PC-9 (cell line): ENCODE data around the gene PCDH15. TPM values are rescaled to one million over a fixed set of nuclear protein-coding genes. Genes with fewer than 3 reads are reported as not detected.

Source experiments
- BruUV-seq: library from RNA; stranded (reverse); fragments of 400-500 nt; replicated peaks from 2 replicates; lab custom pipeline; 2021; lab: Mats Ljungman, UMichigan
- CTCF ChIA-PET: fragments of 300-600 bp; sonication (Branson Sonifier 250); formaldehyde crosslinking; loops from one replicate; lab custom pipeline; 2022; ENCODE audit warnings: antibody characterized with exemption; lab: Charles Lee
- POLR2A ChIA-PET: fragments of 300-600 bp; sonication (Branson Sonifier 250); formaldehyde crosslinking; loops from one replicate; lab custom pipeline; 2022; ENCODE audit warnings: antibody characterized with exemption; ENCODE audit not compliant: unreplicated experiment; lab: Charles Lee
- DNase-seq, 2 experiments: peaks; one replicate each; pipeline versions ENCODE4 v3.0.0 to v3.0.0-alpha.2; 2015 to 2022; ENCODE audit warnings: mixed read lengths in 1 of 2
- H2AFZ ChIP-seq: fragments of 200-600 bp; sonication (generic); 2 replicates; pipeline ENCODE4 v1.8.1; 2017; ENCODE audit warnings: antibody characterized with exemption
- H3F3A ChIP-seq: fragments of 200-600 bp; sonication (generic); 2 replicates; pipeline ENCODE4 v1.8.1; 2017; ENCODE audit warnings: antibody characterized with exemption, mild to moderate bottlenecking, low read depth; ENCODE audit not compliant: insufficient read depth
- H3K27ac ChIP-seq: fragments of 200-600 bp; sonication (generic); 2 replicates; pipeline ENCODE4 v1.6.1; 2016; ENCODE audit warnings: mixed run types
- H3K27me3 ChIP-seq: fragments of 200-600 bp; sonication (generic); 2 replicates; pipeline ENCODE4 v1.6.1; 2016; ENCODE audit warnings: low read depth, mixed run types; ENCODE audit not compliant: insufficient read depth
- H3K36me3 ChIP-seq: fragments of 200-600 bp; sonication (generic); 2 replicates; pipeline ENCODE4 v1.6.1; 2016; ENCODE audit warnings: low read depth, mixed run types
- H3K4me1 ChIP-seq: fragments of 200-600 bp; sonication (generic); replicated peaks from 2 replicates; pipeline ENCODE4 v1.6.1; 2016; ENCODE audit warnings: mixed run types; ENCODE audit not compliant: insufficient read depth
- H3K4me2 ChIP-seq: fragments of 200-600 bp; sonication (generic); 2 replicates; pipeline ENCODE4 v1.6.1; 2017; ENCODE audit warnings: mixed run types
- H3K4me3 ChIP-seq: fragments of 200-600 bp; sonication (generic); 2 replicates; pipeline ENCODE4 v1.6.1; 2016; ENCODE audit warnings: mixed run types
- H3K79me2 ChIP-seq: fragments of 200-600 bp; sonication (generic); 2 replicates; pipeline ENCODE4 v1.6.1; 2017; ENCODE audit warnings: low read depth, mixed run types
- H3K9me2 ChIP-seq: fragments of 200-600 bp; sonication (generic); 2 replicates; pipeline ENCODE4 v1.8.1; 2017; ENCODE audit warnings: mild to moderate bottlenecking; ENCODE audit not compliant: insufficient read depth
- H3K9me3 ChIP-seq: fragments of 200-600 bp; sonication (generic); 2 replicates; pipeline ENCODE4 v1.8.1; 2016; ENCODE audit warnings: low read depth; ENCODE audit not compliant: insufficient read depth
- H4K20me1 ChIP-seq: fragments of 200-600 bp; sonication (generic); 2 replicates; pipeline ENCODE4 v1.8.1; 2017; ENCODE audit not compliant: insufficient read depth
- EZH2 ChIP-seq: fragments of 200-600 bp; sonication (generic); IDR thresholded peaks from 2 replicates; pipeline ENCODE4 v1.8.0; 2017; ENCODE audit warnings: antibody characterized with exemption, low read depth
- intact Hi-C: fragments of 100-400 bp; cut with micrococcal nuclease; formaldehyde crosslinking; loops from one replicate; pipeline ENCODE4 v1.10.0; 2022; ENCODE audit not compliant: unreplicated experiment
- total RNA-seq: library from RNA; stranded (reverse); gene quantifications from 2 replicates; pipeline ENCODE4 v1.2.3, GENCODE V29; 2021
- TF ChIP-seq, protein P1 (sequence below): fragments of 200-600 bp; sonication (generic); conservative IDR thresholded peaks from 2 replicates; pipeline ENCODE4 v1.6.1; 2017; ENCODE audit warnings: mixed run types, antibody characterized with exemption, mild to moderate bottlenecking, moderate library complexity

Gene PCDH15
- total RNA-seq, 1 experiment from 2014 or later, result not detected

DNA sequence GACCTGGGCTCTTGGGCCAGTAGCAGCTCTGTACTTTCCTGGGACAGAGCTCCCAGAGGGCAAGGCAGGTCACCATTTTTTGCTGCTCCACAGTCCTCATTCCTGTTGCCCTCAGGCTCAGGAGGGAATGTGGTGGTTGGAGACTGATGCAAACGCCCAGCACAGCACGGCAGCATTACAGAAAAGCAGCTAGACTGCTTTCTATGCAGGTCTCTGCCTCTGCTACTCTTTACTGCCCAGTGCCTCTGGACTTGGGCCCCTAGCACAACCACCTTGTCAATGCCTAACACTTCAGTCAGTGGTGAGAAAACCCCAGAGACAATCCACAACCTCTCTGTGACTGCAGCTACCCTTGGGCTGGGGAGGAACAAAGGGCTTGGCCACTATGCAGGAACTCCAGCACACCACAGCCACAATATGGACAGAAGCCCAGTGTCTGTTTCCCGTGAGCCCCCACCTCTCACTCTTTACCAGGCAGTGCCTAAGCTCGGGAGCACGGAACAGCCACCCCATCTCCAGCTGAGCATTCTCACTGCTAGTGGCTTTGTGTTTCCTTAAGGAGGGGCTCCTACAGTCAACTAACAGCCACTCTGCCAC is 790.6 kb downstream of the PCDH15 start:
- Histone ChIP-seq H3K27ac (no peak overlapping the region), H3F3A (no peaks in the 10 kb centered on the region), H3K9me2 (no peaks in the 10 kb centered on the region), H3K4me1 (no peaks in the 10 kb centered on the region), H3K27me3 (no peaks in the 10 kb centered on the region), H3K79me2 (no peaks in the 10 kb centered on the region), H4K20me1 (no peaks in the 10 kb centered on the region), H3K4me2 (no peak overlapping the region), H3K36me3 (no peaks in the 10 kb centered on the region), H2AFZ (no peak overlapping the region), H3K9me3 (no peaks in the 10 kb centered on the region), H3K4me3 (no peak overlapping the region)
- ChIA-PET CTCF (no interaction called here), POLR2A (interaction anchor here (0.6 kb wide), 1 partner anchor 7 kb away, joined by 4 read pairs; no protein-coding TSS in a partner anchor)
- no peak for TF ChIP-seq EZH2
- TF ChIP-seq, protein P1, sequence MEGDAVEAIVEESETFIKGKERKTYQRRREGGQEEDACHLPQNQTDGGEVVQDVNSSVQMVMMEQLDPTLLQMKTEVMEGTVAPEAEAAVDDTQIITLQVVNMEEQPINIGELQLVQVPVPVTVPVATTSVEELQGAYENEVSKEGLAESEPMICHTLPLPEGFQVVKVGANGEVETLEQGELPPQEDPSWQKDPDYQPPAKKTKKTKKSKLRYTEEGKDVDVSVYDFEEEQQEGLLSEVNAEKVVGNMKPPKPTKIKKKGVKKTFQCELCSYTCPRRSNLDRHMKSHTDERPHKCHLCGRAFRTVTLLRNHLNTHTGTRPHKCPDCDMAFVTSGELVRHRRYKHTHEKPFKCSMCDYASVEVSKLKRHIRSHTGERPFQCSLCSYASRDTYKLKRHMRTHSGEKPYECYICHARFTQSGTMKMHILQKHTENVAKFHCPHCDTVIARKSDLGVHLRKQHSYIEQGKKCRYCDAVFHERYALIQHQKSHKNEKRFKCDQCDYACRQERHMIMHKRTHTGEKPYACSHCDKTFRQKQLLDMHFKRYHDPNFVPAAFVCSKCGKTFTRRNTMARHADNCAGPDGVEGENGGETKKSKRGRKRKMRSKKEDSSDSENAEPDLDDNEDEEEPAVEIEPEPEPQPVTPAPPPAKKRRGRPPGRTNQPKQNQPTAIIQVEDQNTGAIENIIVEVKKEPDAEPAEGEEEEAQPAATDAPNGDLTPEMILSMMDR, result no peak
- BruUV-seq, result no TSS peak
- no peak for DNase-seq
- intact Hi-C loops, result no loop called here

DNA sequence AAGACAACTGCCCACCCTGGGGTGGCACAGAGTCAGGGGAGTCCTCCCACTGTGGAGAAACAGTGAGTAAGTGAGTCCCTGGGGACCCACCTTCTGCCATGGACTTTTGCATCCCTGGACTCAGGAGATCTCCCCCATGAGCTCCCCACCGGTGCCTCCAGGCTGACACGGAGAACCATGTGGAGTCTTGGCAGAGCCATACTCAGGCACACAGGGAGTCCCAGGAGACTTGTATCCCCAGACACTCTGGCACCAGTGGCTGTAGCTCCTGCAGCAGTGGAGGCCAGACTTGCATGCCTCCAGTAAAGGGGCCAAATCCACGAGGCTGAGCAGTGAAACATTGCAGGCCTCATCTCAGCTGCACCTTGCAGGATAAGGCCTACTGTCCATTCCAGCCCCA is 791.4 kb downstream of the PCDH15 start:
- Histone ChIP-seq H2AFZ (no peak overlapping the region), H3K27ac (no peak overlapping the region), H4K20me1 (no peaks in the 10 kb centered on the region), H3K79me2 (no peaks in the 10 kb centered on the region), H3K27me3 (no peaks in the 10 kb centered on the region), H3K4me3 (no peak overlapping the region), H3F3A (no peaks in the 10 kb centered on the region), H3K9me3 (no peaks in the 10 kb centered on the region), H3K36me3 (no peaks in the 10 kb centered on the region), H3K4me1 (no peaks in the 10 kb centered on the region), H3K4me2 (no peak overlapping the region), H3K9me2 (no peaks in the 10 kb centered on the region)
- intact Hi-C loops, result no loop called here
- DNase-seq, result no peak
- CTCF ChIA-PET, result no interaction called here
- BruUV-seq, result no TSS peak
- TF ChIP-seq, protein P1, result no peak
- no peak for TF ChIP-seq EZH2
- POLR2A ChIA-PET, result no interaction called here

DNA sequence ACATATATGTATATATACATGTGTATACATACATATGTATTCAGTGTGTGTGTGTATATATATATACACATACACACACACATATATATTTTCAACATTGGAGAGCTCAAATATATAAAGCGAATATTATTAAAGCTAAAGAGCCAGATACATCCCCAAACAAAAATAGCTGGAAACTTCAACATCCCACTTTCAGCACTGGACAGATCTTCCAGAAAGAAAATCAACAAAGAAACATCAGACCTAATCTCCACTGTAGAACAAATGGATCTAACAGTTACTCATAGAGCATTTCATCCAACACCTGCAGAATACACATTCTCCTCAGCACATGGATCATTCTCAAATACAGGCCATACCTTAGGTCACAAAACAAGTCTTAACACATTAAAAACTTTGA is 799.0 kb downstream of the PCDH15 start:
- no peaks in the 10 kb centered on the region for H3K9me2 ChIP-seq
- CTCF ChIA-PET, result no interaction called here
- no peak for DNase-seq
- H3K36me3 ChIP-seq, result no peaks in the 10 kb centered on the region
- H2AFZ ChIP-seq, result no peak overlapping the region
- H3K4me3 ChIP-seq, result no peak overlapping the region
- no peaks in the 10 kb centered on the region for H3K4me1 ChIP-seq
- H4K20me1 ChIP-seq, result no peaks in the 10 kb centered on the region
- H3K27ac ChIP-seq, result no peak overlapping the region
- BruUV-seq, result no TSS peak
- POLR2A ChIA-PET, result no interaction called here
- intact Hi-C loops, result no loop called here
- H3K9me3 ChIP-seq, result no peaks in the 10 kb centered on the region
- no peak overlapping the region for H3K4me2 ChIP-seq
- no peaks in the 10 kb centered on the region for H3K79me2 ChIP-seq
- H3F3A ChIP-seq, result no peaks in the 10 kb centered on the region
- H3K27me3 ChIP-seq, result no peaks in the 10 kb centered on the region
- TF ChIP-seq, protein P1, result no peak
- no peak for TF ChIP-seq EZH2
